AG09309 (cell line): ENCODE results near the gene PF4V1.

Experiments used
- DNase-seq: peaks from one replicate; pipeline ENCODE4 v3.0.0-alpha.2; 2010; ENCODE audit warnings: low read depth
- H3K4me3 ChIP-seq: 2 replicates; pipeline ENCODE4 v1.5.1; 2011; ENCODE audit warnings: mild to moderate bottlenecking, low read depth, low read length, moderate library complexity; ENCODE audit not compliant: control insufficient read depth
- TF ChIP-seq, protein P1 (sequence below): IDR thresholded peaks from 2 replicates; pipeline ENCODE4 v1.5.1; 2011; ENCODE audit warnings: mild to moderate bottlenecking, low read depth, low read length, inconsistent platforms; ENCODE audit not compliant: insufficient read depth, control insufficient read depth; ENCODE audit errors: missing control alignments

Gene PF4V1

DNA sequence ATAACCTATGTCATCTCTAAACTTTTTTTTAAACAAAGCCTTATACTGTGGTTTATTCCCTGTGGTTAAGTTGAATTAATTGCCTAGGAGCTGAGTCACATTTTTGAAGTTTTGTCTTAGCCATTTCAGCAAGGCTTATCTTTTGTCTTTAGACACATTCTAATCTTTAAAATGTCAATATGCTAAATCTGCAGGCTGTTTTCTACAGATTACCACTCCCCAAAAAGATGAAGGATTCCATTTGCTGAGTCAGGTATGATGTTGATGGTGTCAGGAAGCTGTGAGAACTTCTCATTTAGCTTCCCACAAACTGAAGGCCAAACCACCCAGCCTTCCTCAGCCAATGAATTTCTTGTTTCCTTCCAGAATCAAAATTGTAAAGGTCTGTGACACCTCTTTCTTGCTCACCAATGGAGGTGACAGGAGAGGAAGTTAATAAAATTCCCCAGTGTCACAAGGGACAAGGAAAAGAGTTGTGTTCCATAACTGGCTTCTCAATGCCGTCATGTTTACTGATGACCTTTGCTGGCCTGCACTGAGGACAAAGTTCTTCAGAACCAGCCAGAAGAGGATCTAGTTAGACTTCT, 20.4 kb upstream of the PF4V1 start:
- DNase-seq = no peak

DNA sequence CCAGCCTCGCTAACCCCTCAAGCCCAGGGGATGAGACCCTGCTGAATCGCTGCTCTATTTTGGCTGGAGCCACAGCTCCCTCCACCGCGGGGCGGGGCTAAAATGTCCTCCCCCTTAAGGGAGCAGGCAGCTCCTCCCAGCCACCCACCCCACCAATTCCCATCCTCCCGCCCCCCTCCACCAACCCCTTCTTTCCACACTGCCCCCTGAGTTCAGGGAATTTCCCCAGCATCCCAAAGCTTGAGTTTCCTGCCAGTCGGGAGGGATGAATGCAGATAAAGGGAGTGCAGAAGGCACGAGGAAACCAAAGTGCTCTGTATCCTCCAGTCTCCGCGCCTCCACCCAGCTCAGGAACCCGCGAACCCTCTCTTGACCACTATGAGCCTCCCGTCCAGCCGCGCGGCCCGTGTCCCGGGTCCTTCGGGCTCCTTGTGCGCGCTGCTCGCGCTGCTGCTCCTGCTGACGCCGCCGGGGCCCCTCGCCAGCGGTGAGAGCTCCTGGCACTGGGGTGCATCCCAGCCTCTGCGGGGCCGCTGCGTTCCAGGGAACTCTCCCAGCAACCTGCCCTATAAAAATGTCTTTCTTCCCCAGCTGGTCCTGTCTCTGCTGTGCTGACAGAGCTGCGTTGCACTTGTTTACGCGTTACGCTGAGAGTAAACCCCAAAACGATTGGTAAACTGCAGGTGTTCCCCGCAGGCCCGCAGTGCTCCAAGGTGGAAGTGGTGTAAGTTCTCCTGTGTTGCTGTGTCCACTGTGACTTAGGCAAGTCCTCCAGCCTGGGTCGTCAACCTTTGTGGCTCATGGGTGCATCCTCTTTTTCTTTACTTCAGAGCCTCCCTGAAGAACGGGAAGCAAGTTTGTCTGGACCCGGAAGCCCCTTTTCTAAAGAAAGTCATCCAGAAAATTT, 16.5 kb upstream of the PF4V1 start, which contains the start of gene CXCL6:
Gene CXCL6, plus strand, starts transcription at position 306 of the 907 bp plus-strand sequence. Its CDS starts 73 bp downstream, at position 379.
- H3K4me3 ChIP-seq = peak within 1 kb of the TSS; percentile 41
- DNase-seq = no peak
- TF ChIP-seq, protein P1, sequence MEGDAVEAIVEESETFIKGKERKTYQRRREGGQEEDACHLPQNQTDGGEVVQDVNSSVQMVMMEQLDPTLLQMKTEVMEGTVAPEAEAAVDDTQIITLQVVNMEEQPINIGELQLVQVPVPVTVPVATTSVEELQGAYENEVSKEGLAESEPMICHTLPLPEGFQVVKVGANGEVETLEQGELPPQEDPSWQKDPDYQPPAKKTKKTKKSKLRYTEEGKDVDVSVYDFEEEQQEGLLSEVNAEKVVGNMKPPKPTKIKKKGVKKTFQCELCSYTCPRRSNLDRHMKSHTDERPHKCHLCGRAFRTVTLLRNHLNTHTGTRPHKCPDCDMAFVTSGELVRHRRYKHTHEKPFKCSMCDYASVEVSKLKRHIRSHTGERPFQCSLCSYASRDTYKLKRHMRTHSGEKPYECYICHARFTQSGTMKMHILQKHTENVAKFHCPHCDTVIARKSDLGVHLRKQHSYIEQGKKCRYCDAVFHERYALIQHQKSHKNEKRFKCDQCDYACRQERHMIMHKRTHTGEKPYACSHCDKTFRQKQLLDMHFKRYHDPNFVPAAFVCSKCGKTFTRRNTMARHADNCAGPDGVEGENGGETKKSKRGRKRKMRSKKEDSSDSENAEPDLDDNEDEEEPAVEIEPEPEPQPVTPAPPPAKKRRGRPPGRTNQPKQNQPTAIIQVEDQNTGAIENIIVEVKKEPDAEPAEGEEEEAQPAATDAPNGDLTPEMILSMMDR = no peak

More for the DNA sequence above, 20.4 kb upstream of the PF4V1 start:
- H3K4me3 ChIP-seq = no peak overlapping the region
- TF ChIP-seq, protein P1 = no peak

DNA sequence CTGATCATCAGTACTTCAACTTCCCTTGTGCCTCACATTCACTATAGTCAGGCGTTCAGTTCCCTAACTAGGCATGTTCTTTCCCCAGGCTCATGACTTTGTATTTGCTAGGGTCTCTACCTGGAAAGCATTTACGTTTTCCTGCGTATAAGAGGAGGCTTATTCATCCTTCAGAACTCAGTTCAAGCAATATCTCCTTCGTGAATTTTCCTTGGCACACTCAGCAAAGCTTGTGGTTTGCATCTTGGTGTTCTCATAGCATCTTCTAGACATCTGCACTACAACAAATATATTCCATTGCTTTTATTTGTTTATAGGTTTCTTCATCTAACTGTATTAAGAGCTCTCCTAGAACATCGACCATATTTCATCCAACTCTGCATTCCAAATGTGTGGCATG, 14.0 kb upstream of the PF4V1 start:
- TF ChIP-seq, protein P1 = no peak
- DNase-seq = no peak
- H3K4me3 ChIP-seq = no peak overlapping the region

DNA sequence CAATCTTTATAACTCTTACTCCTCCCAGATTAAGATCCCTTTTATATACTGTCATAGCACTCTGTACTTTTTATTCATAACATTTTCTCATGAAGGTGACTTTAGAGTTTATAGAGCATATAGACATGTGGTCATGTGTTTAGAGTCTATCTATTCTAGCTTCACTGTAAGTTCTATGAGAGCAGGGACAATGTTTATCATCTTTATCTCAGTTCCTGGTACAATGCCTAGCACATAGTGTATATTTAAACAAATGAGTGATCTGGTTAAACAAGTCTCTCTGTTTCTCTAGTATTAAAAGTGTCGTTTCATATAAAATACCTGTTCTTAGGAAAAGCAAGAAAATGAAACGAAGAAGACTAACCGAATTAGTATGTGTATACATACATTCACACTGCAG, 13.4 kb upstream of the PF4V1 start:
- TF ChIP-seq, protein P1 = no peak
- DNase-seq = no peak
- no peak overlapping the region for H3K4me3 ChIP-seq

DNA sequence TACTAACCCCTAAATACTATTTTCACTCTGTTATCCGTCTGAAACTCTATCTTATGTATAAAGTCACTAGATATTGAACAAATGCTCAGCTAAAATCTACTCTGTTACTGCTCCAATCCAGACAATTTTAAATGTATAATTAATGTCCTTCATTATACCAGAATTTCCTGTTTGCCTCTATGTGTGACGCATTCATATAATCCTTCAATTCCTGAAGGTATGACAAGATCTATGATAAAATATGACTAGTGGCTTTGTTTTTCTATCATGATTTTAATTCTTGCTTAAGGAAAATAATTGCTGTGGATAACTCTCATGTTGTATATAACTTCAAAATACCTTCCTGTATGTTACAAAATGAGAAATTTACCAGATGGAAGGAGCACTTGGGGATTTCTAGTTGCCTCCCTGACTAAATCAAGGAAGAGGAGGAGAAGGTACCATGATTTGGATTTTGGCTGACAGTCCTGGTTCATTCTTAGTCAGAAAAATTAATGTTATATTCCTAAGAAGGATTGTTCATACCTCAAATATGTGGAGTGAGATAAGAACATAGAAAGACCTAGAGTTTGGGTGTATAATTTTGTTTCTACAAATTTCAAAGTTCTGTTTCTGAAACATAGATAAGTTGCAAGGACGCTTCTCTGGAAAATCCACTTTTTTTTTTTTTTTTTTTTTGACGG, 11.7 kb upstream of the PF4V1 start:
- no peak for DNase-seq
- TF ChIP-seq, protein P1 = no peak
- no peak overlapping the region for H3K4me3 ChIP-seq

DNA sequence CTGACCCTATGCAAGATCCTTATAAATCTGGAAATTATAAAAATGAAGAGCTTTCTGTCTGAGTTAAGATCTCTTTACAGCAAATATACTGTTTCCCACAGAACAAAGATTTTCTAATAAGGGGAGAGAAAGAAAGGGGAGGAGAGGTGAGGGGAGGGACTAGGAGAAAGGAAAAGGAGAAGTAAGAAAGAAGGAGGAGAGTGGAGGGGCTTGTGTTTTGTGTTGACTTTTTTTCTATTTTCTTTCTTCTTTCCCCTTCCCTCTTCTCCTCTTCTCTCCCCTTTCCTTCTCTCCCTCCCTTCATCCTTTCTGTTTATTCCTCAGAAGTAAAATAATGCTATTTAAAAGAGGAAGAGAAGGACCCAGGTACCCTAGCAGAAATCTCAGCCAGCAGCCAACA, 10.4 kb upstream of the PF4V1 start:
- TF ChIP-seq, protein P1 = no peak
- DNase-seq = no peak

More for the DNA sequence above, 10.4 kb upstream of the PF4V1 start:
- no peak overlapping the region for H3K4me3 ChIP-seq
